ENCODE measurements around the gene ZNF579.

The ZNF579 gene
- long read RNA-seq, donor 1, transcript ZNF579-201 (2 exons, 2,899 nt), result major isoform, 5 of 5 reads
- long read RNA-seq, donor 1, partial matches to known transcripts, result 0 of 5 reads
- long read RNA-seq, donor 1, other reads (novel, unspliced or antisense), result 0 of 5 reads
- long read RNA-seq, donor 2, transcript ZNF579-201 (2 exons, 2,899 nt), result major isoform, 8 of 9 reads
- long read RNA-seq, donor 2, partial matches to known transcripts, result 0 of 9 reads
- long read RNA-seq, donor 2, other reads (novel, unspliced or antisense), result 0 of 9 reads
- long read RNA-seq, donor 3, transcript ZNF579-201 (2 exons, 2,899 nt), result major isoform, 6 of 6 reads
- long read RNA-seq, donor 3, partial matches to known transcripts, result 0 of 6 reads
- long read RNA-seq, donor 3, other reads (novel, unspliced or antisense), result 0 of 6 reads
- long read RNA-seq, donor 4, transcript ZNF579-201 (2 exons, 2,899 nt), result major isoform, 5 of 5 reads
- long read RNA-seq, donor 4, partial matches to known transcripts, result 0 of 5 reads
- long read RNA-seq, donor 4, other reads (novel, unspliced or antisense), result 0 of 5 reads
- long read RNA-seq, donor 5, transcript ZNF579-201 (2 exons, 2,899 nt), result major isoform, 7 of 7 reads
- long read RNA-seq, donor 5, partial matches to known transcripts, result 0 of 7 reads
- long read RNA-seq, donor 5, other reads (novel, unspliced or antisense), result 0 of 7 reads
- long read RNA-seq, donor 6, transcript ZNF579-201 (2 exons, 2,899 nt), result major isoform, 6 of 6 reads
- long read RNA-seq, donor 6, partial matches to known transcripts, result 0 of 6 reads
- long read RNA-seq, donor 6, other reads (novel, unspliced or antisense), result 0 of 6 reads
- long read RNA-seq, donor 7, transcript ZNF579-201 (2 exons, 2,899 nt), result major isoform, 16 of 16 reads
- long read RNA-seq, donor 7, partial matches to known transcripts, result 0 of 16 reads
- long read RNA-seq, donor 7, other reads (novel, unspliced or antisense), result 0 of 16 reads
- long read RNA-seq, donor 8, transcript ZNF579-201 (2 exons, 2,899 nt), result major isoform, 5 of 5 reads
- long read RNA-seq, donor 8, partial matches to known transcripts, result 0 of 5 reads
- long read RNA-seq, donor 8, other reads (novel, unspliced or antisense), result 0 of 5 reads

- peak; percentile 59 for DNase-seq
Observed at GRCh38 chr19:55580628-55581144, at the start of gene ZNF579. TSS of gene ZNF579 (minus strand) at chr19:55580848. CDS start at chr19:55579639, 1,209 bp downstream.

- DNase-seq, result no peak
Observed at GRCh38 chr19:55626350-55626749, 45.7 kb upstream of the ZNF579 start.

DNA sequence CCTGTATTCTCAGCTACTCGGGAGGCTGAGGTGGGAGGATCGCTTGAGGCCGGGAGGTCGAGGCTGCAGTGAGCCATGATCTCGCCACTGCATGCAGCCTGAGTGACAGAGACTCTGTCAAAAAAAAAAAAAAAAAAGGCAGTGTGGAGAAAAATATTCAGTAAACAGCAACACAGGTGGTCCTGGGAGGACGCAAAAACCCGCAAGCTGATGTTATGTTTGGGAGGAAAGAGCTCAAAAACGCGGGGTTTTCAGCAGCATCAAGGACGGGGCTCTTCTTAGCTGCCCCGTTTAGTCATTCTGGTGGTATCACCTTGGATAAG is 44.3 kb upstream of the ZNF579 start:
- no peak for DNase-seq

GRCh38 chr19:55624109-55625003 is 43.7 kb upstream of the ZNF579 start, which contains the start of gene ZNF784:
TSS of gene ZNF784 (minus strand) at chr19:55624566. CDS start at chr19:55624561, 5 bp downstream.
- DNase-seq, result peak; percentile 84

- DNase-seq, result no peak
Observed at GRCh38 chr19:55623561-55623960, 42.9 kb upstream of the ZNF579 start.

GRCh38 chr19:55623130-55623529 is 42.5 kb upstream of the ZNF579 start:
- DNase-seq, result no peak

GRCh38 chr19:55622242-55622969 is 41.8 kb upstream of the ZNF579 start:
- DNase-seq, result no peak

- DNase-seq, result no peak
Observed at GRCh38 chr19:55621673-55622231, 41.1 kb upstream of the ZNF579 start.

DNA sequence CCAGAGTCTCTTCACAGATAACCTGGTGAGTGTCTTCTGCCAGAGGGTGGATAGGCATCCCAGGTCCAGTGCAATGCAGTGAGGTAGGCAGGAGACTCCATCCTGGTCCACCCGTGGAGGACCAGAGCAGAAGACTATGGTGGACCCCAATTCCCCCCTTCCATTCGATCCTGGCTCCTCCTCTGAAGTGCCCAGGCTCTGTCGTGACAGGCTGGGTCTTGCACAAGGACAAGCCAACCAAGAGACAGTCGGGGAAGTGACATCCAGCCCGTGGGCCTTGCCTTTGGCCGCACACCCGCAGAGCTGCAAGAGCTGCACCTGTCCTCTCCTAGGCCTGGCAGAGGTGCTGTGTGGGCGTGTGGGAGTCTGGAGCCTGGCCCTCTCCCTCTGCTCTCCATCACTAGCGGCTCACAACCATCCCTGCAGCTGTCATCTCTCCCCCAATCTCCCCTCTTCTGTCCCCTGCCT is 40.6 kb upstream of the ZNF579 start:
- DNase-seq, result no peak

DNA sequence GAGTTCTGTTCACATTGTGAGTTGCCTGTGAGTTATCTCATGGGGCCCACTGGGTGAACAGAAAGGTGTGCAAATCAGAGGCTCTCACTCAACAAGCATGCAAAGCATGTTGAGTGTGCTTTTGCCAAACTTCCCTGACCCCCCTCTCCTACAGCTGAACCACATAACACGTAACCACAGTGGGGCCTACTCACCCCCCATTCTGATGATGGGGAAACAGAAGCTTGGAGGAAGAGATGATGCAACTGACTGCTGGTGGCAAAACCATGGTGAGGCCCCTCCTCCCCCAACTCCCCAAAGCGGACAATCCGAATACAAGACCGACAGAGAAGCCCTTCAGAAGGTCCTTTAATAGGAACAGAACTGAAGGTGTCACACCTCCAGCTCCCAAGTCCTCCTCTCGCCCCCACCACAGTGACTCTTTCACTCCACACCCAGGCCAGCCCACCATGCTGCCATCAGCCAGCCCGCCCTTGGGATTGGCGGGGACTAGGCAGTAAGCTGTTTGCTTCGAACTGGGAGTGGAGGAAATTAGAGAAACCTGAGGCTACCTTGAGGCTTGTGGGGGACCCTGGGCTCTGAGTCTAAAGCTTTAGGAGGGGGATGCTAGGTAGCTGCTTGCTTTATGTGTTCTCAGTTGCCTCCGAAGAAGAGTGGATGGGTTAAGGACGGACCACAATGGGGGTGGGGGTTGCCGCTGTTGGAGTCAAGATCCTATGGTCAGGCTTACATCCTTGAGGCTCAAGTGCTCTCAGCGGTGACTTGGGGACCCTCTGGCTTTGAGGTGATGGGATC is 40.0 kb upstream of the ZNF579 start:
- no peak for DNase-seq

DNA sequence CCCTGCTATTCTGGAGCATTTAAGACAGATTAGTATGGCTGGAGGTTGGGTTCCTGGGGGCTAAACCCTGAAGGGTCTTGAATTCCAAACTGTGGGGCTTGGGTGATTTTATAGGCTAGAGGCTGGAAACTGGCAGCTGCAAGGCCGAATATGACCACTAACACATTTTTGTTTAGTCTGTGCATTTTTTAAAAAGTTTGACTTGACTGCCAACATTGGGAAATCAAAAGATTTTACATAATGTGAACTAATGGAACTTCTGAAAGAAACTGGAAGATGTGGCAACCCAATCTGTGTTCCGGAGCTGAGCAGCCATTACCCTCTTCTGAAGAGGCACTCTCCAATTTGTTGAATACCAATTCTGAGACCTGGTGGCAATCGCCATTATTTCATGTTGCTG is 38.6 kb upstream of the ZNF579 start:
- DNase-seq, result no peak

DNA sequence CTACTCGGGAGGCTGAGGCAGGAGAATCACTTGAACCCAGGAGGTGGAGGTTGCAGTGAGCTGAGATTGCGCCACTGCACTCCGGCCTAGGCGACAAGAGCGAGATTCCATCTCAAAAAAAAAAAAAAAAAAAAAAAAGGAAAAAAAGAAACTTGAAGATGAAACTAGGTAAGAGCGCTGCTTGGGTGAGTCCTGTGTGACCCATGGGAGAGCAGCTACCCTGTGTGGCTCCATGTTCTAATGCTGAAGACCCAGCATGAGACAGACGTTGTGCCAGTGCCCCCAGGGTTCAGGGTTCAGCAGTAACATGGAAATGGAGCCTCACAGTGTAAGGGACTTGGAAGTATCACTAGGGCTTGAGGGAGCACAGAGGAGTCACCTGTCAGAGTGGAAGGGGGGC is 37.8 kb upstream of the ZNF579 start:
- DNase-seq, result no peak

DNA sequence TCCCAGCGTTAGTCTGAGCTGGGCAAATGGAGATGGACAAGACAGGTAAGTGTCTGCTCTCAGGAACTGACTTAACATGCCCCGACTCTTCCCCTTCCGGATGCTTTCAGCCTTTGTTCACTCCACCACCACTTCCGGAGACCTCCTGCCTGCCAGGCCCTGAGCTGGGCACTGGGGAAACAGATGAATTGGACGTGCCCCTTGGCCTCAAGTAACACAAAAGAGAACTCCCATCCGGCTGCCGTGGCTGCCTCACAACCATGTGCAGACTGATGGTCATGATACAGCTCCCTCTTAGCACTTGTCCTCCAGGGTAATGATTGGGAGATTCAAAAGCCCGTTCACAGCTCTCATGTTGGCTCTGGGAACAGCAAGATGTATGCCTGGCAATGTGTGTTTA is 36.8 kb upstream of the ZNF579 start:
- no peak for DNase-seq

- no peak for DNase-seq
Observed at GRCh38 chr19:55616395-55616875, 35.8 kb upstream of the ZNF579 start.

GRCh38 chr19:55615543-55616394 is 35.1 kb upstream of the ZNF579 start:
- no peak for DNase-seq

GRCh38 chr19:55614711-55615542 is 34.3 kb upstream of the ZNF579 start:
- no peak for DNase-seq

- no peak for DNase-seq
Observed at GRCh38 chr19:55613930-55614710, 33.5 kb upstream of the ZNF579 start.

All from right kidney (tissue), 9 donors.